Gastroesophageal sphincter (tissue), 3 donors: ENCODE data around the gene CSF3R.

ENCODE experiments used
- POLR2A ChIP-seq, 2 donors: fragments of 450-650 bp; IDR thresholded peaks; one replicate each; pipeline ENCODE4 v1.6.1; 2017; ENCODE audit warnings: antibody characterized with exemption in 2 of 2, mild to moderate bottlenecking in 2 of 2, moderate library complexity in 1 of 2
- TF ChIP-seq, protein P1 (sequence below), 4 experiments: fragments of 200-600 bp in 2 of 4; fragments of 450-650 bp in 2 of 4; sonication (generic) in 1 of 4; IDR thresholded peaks; one replicate each; pipeline ENCODE4 v1.5.1; 2017 to 2019; ENCODE audit warnings: antibody characterized with exemption in 4 of 4, mild to moderate bottlenecking in 2 of 4, moderate library complexity in 2 of 4

- no peak for TF ChIP-seq POLR2A (IDR thresholded peaks at IDR 0.05)
- TF ChIP-seq, protein P1, sequence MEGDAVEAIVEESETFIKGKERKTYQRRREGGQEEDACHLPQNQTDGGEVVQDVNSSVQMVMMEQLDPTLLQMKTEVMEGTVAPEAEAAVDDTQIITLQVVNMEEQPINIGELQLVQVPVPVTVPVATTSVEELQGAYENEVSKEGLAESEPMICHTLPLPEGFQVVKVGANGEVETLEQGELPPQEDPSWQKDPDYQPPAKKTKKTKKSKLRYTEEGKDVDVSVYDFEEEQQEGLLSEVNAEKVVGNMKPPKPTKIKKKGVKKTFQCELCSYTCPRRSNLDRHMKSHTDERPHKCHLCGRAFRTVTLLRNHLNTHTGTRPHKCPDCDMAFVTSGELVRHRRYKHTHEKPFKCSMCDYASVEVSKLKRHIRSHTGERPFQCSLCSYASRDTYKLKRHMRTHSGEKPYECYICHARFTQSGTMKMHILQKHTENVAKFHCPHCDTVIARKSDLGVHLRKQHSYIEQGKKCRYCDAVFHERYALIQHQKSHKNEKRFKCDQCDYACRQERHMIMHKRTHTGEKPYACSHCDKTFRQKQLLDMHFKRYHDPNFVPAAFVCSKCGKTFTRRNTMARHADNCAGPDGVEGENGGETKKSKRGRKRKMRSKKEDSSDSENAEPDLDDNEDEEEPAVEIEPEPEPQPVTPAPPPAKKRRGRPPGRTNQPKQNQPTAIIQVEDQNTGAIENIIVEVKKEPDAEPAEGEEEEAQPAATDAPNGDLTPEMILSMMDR (IDR thresholded peaks at IDR 0.05): no peak
These were observed 29.4 kb upstream of the CSF3R start for GRCh38 chr1:36511804-36512798.
